ENCODE results near the gene BABAM2.
"Not testable (repeated sequence)": the region's sequence is repeated elsewhere in the genome, so short reads cannot be mapped to it uniquely, and the experiment has no call there.

Gene BABAM2

DNA sequence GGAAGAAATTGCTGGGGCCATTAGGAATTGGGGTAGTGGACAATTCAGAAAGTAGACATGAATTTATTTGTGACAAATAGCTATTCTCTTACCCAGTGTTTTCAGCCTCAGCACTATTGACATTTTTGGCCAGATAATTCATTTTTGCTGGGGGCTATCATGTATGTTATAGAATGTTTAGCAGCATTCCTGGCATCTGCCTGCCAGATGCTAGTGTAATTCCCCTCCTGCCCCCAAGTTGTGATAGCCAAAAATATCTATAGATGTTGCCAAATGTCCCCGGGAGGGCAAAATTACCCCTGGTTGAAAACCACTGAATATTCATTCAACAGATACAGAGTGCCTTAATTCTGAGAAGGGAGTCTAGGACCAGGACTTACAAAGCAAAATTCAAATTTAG is 183.6 kb downstream of the BABAM2 start:
- no peak for DNase-seq (ENCODE audit: low spot score)

DNA sequence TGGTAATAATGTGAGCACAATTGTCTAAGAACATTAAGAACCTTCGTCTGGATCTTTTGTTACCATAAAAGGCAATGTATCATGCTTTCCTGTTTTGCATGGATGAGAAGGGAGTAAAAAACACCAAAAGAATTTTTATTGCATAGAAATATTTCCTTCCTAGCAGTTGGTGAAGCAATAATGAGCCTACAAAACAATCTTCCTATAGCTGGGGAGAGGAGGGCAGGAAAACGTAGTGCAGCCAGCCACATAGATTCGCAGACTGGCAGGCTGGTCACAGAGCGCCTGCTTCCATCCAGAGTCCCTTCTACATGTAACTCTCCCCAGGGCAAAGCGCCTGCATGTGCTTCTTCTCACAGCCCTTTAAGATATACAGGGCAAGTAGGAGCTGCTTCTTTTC is 190.4 kb downstream of the BABAM2 start:
- DNase-seq (ENCODE audit: low spot score), result no peak

DNA sequence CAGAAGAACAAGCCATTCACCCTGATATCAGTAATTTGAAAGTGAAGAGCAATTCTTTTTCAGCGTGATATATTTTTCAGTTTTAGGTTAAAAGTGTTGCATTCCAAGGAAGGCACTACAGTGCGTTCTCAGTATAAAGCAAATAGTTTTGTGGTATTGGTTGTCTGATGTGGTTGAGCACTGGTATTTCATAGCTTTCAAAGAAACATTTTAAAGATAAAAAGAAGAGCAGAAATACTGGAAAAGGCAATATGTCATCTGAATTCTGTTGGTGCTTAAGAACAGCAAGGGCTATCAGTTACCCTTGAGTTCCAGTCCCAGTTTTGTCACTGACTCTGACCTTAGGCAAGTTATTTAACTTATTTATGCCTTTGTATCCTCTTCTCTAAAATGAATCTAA is 191.6 kb downstream of the BABAM2 start:
- DNase-seq (ENCODE audit: low spot score), result no peak

DNA sequence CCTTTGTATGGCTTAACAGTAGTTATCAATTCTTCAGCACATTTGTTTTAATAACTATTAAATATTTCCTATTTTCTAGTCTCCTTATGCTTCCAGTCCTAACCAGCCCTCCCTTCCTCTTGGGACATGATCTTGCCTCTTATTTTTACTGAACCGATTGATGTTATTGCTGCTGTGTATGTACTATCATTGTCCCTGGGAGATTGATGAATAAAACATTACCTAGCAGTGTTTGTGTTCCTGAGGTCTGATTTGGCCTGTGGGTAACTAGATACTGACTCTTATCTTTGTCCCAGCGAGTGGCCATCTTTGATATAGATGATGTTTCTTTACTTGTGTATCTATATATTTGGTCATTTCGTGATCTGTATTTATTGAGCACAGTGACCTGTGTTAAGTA is 192.9 kb downstream of the BABAM2 start:
- DNase-seq (ENCODE audit: low spot score), result no peak

DNA sequence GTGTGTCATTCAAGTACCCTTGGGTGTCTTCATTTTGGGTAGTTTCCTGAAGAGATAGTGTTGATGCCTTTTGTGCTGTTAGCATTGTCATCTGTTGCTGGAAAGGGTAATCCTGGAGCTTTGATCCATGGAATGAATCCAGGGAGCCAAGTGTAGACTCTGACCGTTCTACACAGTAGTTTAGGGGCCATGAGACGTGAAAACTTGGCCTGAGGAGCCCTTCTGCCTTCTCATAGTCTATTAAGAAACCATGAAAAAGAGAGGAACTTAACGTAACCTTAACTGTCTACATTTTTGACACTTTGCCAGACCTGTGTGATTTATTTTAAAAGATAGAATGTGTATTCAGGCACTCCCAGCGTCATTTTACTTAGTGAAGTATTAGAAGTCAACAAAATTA is 194.0 kb downstream of the BABAM2 start:
- no peak for DNase-seq (ENCODE audit: low spot score)

DNA sequence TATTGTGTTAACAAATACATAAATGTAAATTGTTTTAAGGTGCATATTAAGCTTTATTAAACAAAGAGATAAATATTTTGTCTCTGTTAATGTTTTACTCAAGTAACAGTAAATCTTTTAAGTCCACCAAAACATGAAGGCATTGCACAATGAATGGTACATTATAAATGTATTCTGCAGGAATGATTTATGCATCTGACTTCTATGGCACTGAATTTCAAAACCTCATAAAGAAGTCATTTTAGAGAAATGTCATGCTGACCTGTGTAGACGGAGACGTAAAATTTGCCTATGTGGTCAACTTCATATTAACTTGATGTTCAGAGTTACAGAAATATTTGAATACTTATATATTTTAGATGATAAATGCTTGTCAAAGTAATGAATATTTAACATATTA is 194.7 kb downstream of the BABAM2 start:
- no peak for DNase-seq (ENCODE audit: low spot score)

DNA sequence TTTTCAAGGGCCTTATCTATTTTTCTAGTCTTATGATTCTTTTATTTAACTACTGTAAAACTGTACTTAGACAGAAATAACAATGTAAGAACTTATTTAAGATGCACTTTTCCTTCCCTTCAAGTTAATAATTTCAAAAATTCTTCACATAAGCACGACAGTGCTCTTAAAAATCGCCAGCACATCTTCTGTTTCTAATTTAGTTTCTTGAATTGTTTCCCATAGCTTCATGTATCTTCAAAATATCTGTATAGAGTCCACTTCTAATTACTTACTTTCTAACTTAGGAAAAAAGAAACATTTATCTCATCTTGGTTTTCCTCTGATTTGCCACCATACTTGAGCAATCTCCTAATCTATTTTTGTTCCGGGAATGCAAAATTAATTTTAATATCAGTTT is 196.1 kb downstream of the BABAM2 start:
- DNase-seq (ENCODE audit: low spot score), result no peak

DNA sequence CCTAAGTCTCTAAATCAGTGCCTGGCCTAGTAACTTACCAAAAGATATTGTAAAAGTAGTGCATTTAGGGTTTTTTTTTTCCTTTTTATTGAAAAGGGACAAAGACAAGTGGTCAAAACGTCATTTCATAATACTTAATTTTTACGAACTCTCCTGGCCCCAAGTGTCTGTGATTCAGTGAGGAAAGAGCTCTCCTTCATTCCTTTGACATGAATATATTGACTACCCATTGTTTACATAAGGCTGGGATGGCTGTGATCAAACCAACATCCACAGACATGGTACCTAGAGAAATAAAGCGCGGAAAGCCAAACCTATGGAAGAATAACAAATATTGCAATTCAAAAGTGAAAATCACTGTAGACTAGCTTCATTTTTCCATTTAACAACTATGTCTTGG is 198.4 kb downstream of the BABAM2 start:
- no peak for DNase-seq (ENCODE audit: low spot score)

DNA sequence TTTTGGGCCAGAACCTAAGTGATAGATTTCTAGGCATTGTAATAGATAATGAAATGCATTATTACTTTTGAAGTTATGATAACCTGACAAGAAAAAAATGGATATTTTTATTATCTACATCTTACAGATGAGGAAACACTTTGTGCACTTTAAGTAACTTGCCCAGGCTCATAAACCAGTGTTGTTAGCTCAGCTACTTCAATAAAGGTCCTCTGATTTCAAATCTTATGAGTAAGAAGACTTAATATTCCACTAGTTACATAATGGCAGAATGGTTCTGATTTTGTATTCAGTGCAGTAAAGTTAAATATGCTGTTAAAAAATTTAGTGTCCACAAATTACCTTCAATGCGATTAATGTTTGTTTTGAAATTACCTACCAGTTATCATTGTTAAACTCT is 199.0 kb downstream of the BABAM2 start:
- DNase-seq (ENCODE audit: low spot score), result no peak

DNA sequence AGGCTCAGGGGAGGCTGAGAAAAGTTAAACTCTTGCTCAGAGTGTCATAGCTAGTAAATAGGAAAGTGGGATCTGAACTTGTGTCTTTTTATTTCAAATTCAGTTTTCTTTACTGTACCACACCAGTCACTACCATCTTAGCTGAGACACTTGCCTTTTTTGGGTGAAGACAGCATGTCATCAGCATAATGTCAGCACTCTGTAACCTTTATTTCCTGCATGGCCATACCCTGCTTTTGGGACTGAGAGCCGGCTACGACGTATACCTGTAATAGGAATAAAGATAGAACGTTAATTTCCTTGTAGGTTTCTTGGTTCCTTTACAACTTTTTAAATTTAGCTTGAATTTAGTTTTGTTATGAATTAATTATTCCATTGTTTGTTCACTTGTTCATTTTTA is 202.8 kb downstream of the BABAM2 start:
- no peak for DNase-seq (ENCODE audit: low spot score)

DNA sequence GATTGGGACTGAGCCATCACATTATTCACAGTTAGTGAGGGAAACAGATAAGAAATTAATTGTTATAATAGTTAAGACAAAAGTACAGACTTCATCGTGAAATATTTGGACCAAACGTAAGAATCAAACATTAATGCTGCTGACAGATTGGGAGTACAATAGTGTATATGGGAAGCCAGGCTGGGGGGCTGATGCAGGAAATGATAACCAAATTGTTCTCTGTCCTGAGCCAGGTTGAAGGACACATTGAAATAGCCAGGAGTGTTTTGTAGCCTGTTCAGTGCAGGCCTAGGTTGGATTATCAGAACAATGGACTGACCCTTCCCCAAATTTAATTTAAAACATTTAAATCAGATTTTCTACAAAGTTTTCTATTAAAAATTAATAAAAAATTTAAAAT is 203.2 kb downstream of the BABAM2 start:
- no peak for DNase-seq (ENCODE audit: low spot score)

DNA sequence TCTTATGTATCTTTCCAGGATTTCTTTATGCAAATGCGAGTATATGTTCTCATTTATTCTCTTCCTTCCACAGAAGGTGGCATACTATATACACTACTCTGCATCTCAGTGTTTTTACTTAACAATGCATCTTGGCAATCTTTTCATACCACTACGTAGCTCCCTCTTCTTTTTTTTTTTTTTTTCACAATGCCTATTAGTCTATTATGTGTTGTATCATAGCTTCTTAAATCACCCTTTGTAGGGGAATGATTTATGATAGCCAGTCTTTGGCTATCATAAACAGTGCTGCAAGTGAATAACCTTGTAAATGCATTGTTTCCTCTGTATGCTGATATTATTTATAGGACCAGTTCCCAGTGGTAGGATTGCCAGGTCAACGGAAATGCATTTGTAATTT is 204.2 kb downstream of the BABAM2 start:
- no peak for DNase-seq (ENCODE audit: low spot score)

DNA sequence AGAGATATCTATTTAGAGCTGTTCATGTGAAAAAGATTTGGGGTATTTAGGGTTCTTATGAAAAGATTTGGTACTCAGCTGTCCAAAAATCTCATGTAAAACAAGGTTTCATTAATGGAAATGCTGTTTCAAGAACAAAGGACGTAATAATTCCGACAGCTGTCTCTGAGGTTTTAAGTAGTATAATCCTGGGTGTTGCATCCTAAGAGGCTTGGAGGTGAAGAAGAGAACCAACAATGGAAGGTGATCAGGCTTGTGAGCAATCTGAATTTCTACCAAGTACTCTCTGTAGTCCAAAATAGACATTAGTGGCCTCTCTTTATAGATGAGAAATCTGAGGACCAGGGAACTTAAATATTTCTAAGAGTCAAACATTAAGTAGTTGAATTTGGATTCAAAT is 205.1 kb downstream of the BABAM2 start:
- no peak for DNase-seq (ENCODE audit: low spot score)

DNA sequence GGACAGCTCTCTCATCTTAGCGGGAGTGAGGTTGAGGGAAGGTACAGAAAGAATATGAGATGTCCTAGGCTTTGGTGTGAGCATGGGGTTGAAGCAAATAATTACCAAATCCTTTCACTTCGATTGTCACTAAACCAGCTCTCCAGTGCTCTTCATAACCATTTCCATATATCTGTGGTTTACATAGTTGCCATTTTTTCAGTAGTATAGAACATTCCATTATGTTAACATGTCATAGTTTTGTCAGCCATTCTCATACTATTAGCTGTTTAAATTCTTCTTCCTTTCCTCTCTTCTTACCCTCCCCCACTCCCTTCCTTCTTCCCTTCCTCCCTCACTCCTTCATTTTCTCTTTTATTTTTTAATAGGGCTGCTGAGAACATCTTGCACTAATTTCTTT is 205.9 kb downstream of the BABAM2 start:
- no peak for DNase-seq (ENCODE audit: low spot score)

DNA sequence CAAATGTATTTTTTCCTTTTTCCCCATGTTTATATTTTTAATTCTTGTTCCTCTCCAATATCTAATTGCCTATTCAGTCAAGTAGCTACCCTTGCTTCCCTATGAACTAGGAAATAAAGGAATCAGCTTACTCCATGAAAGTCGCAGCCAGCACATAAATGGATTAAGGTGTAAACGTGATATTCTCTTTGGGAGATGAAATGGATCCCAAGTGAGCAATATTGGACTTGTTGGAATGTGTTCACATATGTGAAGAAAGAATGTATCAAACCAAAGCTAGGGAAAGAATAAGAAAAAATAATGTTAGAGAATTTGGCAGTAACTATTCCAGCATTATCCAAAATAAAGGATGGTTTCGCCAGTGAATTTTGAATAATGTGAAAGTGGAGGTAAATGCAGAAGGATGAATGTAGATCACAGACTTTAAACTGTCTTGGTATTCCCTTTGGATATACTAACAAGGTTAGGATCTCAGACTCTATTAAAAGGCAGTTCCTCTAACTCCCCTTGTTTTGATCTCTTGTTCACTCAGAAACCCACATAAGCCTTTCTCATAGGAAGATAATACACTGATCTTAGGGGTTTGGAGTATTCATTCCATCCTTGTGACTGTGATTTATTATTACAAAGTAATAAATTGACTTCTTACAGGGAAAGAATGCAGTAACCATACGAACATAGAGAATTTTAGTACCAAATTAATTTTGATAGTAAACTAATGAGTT is 208.1 kb downstream of the BABAM2 start:
- no peak for DNase-seq (ENCODE audit: low spot score)

DNA sequence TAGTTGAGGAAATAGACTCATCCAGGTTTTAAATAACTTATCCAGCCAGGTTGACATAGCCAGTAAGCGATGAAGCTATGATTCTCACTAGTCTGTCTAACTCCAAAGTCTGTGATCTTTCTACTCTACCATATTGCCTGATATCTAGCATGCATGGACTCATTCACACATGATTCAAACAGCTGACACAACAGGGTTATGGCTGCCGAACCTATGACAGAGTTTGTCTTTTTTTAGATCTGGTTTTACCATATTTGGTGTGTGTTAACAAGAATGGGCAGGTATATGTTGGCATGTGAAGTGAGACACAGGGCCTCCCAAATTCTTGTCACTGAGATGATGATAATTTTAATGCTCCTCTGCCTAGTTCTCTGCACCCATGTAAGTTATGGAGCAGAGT is 210.6 kb downstream of the BABAM2 start:
- DNase-seq (ENCODE audit: low spot score), result no peak

DNA sequence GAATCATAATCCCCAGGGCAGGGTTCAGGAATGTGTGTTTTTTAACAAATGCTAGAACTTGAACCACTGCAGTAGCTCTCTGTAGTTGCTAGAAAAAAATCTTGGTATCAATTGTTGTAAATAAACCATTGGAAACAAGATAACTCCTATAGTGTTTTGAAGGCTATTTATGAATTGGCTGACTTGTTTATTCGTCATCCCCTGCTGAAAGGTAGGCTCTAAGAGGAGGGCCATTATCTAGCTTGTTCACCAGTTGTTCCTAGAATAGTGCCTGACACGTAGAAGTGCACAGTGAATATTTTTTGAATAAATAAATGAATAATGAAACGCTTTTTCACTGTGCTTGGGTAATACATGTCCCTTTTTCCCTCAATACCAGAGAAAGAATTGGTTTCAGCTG is 211.4 kb downstream of the BABAM2 start:
- DNase-seq (ENCODE audit: low spot score), result no peak

DNA sequence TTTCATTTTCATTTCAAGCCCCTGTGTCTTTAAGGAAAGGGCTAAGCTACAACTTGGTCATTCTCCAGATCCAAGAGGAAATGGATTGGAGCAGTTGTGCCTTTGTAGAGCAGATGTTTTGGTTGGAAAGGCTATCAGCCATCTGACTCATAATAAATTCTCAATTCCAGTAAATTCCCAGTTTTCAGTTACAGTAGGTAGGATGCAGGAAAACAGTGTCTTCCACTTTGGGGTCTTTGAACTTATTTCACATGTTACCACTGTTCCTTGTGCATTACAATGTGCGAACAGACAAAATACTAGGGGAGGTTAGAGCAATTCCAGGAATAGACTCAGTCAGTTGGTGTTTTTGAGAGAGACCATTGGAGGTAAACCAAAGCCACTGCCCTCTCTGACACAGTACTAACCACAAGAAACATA is 211.9 kb downstream of the BABAM2 start:
- no peak for DNase-seq (ENCODE audit: low spot score)

DNA sequence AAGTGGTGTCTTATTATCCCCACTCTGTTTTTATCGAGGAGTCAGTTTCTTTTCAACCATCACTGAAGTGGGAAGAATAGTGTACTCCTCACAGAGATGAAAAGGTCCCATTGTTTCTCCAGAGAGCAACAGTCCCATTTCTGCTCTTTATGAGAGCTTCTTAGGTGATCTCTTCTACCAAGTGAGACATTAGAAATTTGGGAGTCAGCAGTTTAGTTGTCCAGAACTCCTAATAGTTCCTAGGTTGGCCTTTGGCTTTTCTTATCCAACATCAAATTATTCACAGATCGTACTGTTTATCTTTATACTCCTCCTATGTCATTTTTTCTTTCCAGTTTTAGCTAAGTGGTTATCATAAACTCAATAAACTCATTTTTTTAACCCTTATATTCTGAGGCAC is 213.1 kb downstream of the BABAM2 start:
- DNase-seq (ENCODE audit: low spot score), result no peak

DNA sequence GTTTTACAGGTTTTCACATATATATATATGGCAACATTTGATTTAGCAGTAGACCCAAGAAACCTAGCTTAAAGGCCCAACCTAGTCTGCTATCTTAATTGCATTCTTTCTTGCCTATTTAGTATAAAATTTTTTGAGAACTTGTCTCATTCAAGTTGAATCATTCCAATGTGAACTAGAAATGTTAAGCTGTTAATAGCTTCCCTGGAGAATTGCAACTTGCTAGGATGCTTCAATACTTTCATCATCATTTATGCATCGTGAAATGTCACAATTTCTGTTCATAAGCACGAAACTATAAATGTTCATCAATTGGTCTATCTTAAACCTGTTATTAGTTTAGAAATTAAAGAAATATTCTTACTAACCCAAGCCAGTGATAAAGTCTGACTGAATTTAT is 217.6 kb downstream of the BABAM2 start:
- no peak for DNase-seq (ENCODE audit: low spot score)

DNA sequence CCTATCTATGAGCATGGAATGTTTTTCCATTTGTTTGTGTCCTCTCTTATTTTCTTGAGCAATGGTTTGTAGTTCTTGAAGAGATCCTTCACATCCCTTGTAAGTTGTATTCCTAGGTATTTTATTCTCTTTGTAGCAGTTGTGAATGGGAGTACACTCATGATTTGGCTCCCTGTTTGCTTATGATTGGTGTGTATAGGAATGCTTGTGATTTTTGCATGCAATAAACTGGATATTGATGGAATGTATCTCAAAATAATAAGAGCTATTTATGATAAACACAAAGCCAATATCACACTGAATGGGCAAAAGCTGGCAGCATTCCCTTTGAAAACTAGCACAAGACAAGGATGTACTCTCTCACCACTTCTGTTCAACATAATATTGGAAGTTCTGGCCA is 223.2 kb downstream of the BABAM2 start:
- DNase-seq (ENCODE audit: low spot score), result not testable (repeated sequence)

DNA sequence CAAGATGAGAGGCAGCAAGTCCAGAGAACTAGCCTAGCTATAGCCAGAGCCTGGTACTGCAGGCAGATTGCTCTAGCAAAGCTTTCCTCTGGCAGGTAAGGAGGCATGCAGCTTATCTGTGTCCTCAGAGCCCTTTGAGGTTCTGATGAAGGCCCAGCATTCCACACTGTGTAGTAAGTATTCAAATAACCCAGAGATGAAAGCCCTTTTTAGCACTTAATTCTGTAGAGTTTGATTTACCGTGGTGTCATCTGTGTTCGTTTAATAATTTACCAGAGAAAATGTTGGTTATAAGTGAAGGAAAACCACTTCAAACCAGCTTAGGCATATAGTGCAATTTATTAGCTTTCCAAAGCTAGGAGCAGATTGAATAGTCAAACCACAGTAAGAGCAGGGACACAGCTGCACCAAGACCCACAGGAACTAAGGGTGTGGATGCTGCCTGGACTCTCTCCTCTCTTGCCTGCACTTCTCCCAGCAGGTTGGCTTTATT is 226.6 kb downstream of the BABAM2 start:
- DNase-seq (ENCODE audit: low spot score), result no peak

DNA sequence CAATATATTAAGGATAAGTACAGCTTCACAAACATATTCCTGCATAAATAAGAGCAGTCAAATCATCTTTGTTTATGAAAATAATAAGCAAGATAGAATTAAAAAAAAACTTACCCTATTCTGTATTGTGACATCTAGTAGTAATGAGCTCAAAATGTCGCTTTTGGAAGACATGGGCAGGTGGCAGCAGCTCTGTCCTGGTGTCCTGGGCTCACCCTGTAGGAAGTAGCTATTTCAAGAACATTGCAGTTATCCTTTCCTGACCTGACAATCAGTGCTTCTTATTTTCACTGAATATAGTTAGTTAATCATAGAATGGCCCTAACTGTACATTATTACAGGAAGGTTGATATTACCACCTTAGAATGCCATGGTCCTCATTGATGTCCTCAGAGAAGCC is 229.1 kb downstream of the BABAM2 start:
- no peak for DNase-seq (ENCODE audit: low spot score)

DNA sequence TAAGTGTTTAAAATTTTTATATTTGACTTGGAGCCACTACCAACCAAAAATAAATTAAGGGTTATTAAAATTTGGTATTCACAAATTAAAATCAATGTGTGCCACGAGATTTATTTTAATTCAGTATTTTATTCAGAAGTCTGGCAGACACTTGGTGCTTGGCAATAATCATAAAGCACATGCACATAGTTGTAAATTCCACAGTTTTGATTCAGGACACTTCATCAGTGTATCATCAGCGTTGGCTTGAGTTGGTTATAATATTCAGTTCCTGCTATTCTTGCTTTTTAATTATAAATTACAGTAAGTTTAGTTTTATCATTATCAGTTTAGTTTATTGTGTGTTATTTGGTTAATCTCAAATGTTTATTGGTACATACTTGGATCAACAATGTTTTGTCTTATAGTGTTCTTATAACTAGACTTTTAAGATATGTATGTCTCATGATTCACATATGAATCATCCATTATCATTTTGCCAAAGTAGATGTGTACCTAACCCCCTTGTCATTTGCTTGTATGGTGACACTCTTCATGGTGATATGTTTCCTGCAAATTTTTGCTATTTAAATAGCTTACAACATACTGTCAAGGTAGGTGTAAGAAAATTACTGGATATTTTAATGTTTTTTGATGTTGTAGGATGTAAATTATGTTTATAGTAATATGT is 237.9 kb downstream of the BABAM2 start:
- no peak for DNase-seq (ENCODE audit: low spot score)
